Coronary artery (tissue), 2 donors: Measurements from ENCODE around the gene MRPS9.

Source experiments
- DNase-seq: peaks from one replicate; pipeline ENCODE4 v3.0.0-alpha.2; 2017; ENCODE audit warnings: low spot score
- H3K27ac ChIP-seq, 2 donors: fragments of 200-600 bp; sonication (generic); one replicate each; pipeline ENCODE4 v1.5.1; 2016 to 2019
- H3K4me3 ChIP-seq: fragments of 200-600 bp; sonication (generic); 2 replicates; pipeline ENCODE4 v1.5.1; 2016; ENCODE audit warnings: mild to moderate bottlenecking, moderate library complexity
- CTCF ChIP-seq: fragments of 200-600 bp; sonication (generic); IDR thresholded peaks from one replicate; pipeline ENCODE4 v1.5.1; 2019; ENCODE audit warnings: antibody characterized with exemption

Gene MRPS9

GRCh38 chr2:105090091-105090490 is 52.2 kb downstream of the MRPS9 start:
- no peak overlapping the region for H3K27ac ChIP-seq
- DNase-seq: no peak
- H3K4me3 ChIP-seq: no peak overlapping the region
- no peak for TF ChIP-seq CTCF

GRCh38 chr2:105092797-105093196 is 54.9 kb downstream of the MRPS9 start:
- H3K27ac ChIP-seq: no peak overlapping the region
- DNase-seq: no peak
- no peak for TF ChIP-seq CTCF

GRCh38 chr2:105099153-105099552 is 61.3 kb downstream of the MRPS9 start:
- no peak for TF ChIP-seq CTCF
- no peak overlapping the region for H3K27ac ChIP-seq

More at GRCh38 chr2:105092797-105093196, 54.9 kb downstream of the MRPS9 start:
- H3K4me3 ChIP-seq: no peak overlapping the region

GRCh38 chr2:105100046-105100840 is 62.4 kb downstream of the MRPS9 start:
- no peak overlapping the region for H3K4me3 ChIP-seq
- no peak for DNase-seq
- no peak for TF ChIP-seq CTCF
- no peak overlapping the region for H3K27ac ChIP-seq

More at GRCh38 chr2:105099153-105099552, 61.3 kb downstream of the MRPS9 start:
- H3K4me3 ChIP-seq: no peak overlapping the region
- no peak for DNase-seq

- no peak overlapping the region for H3K27ac ChIP-seq
- DNase-seq: no peak
- H3K4me3 ChIP-seq: no peak overlapping the region
- TF ChIP-seq CTCF: no peak
These were observed 64.1 kb downstream of the MRPS9 start for GRCh38 chr2:105102001-105102400.

- no peak for TF ChIP-seq CTCF
- no peak overlapping the region for H3K4me3 ChIP-seq
- no peak for DNase-seq
- H3K27ac ChIP-seq: no peak overlapping the region
These were observed 65.1 kb downstream of the MRPS9 start for GRCh38 chr2:105102963-105103421.

GRCh38 chr2:105103481-105103880 is 65.6 kb downstream of the MRPS9 start:
- TF ChIP-seq CTCF: no peak
- Histone ChIP-seq H3K27ac (no peak overlapping the region), H3K4me3 (no peak overlapping the region)
- no peak for DNase-seq
